ENCODE measurements around the gene CDC14B. TPM values are rescaled to one million over a fixed set of nuclear protein-coding genes. Genes with fewer than 3 reads are reported as not detected.

Gene CDC14B
- polyA plus RNA-seq, 4 donors: 8.5 to 20.8 (median 14.1) TPM

DNA sequence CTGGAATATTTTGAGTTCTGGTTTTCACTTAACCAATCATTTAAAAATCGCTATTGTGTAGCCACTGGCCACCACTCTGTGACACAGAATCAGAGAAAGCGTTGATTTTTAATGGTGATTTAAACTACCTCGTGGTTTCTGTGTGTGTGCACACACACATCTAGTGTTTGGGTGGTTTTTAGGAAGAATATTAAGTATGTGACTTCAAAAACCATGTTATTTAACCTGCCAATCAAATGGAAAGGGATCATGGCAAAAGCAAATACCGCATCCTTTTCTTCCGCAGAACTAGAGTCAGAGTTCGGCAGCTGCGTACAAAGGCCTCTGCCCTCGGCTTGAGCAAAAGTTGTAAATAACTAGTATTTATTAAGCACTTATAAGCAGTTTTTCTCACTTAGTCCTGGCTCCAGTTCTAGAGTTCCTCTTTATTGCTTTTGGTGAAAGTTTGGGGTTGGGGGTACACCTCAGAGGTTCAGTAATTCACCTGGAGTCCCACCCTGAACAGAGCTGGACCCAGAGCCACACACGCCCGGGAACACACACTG, 129.0 kb downstream of the CDC14B start:
- DNase-seq (no peak), FAIRE-seq (no peak)
- WGBS, 3 donors: 92 to 93% (median 93%) methylated on average over 10 of the region's 10 CpGs
- Histone ChIP-seq H3K27ac (ENCODE audit: low read depth in 1 of 3, low read length in 2 of 3) (no peak overlapping the region), H3K4me3 (ENCODE audit: low read depth in 1 of 3, low read length in 3 of 3) (no peak overlapping the region), H3K36me3 (ENCODE audit: control insufficient read depth in 3 of 3, insufficient read depth in 2 of 3, low read depth in 1 of 3, low read length in 3 of 3) (peaks cover 2 to 43% (median 3%) of the 10 kb centered on the region in 3 donors), H3K9me3 (ENCODE audit: control insufficient read depth in 2 of 2, insufficient read depth in 1 of 2, low read depth in 1 of 2, low read length in 1 of 2) (no peaks in the 10 kb centered on the region), H3K4me1 (ENCODE audit: control insufficient read depth in 3 of 3, insufficient read depth in 2 of 3, low read depth in 1 of 3, low read length in 2 of 3) (no peaks in the 10 kb centered on the region), H3K27me3 (ENCODE audit: control insufficient read depth in 3 of 3, insufficient read depth in 3 of 3, low read length in 3 of 3) (no peaks in the 10 kb centered on the region)

DNA sequence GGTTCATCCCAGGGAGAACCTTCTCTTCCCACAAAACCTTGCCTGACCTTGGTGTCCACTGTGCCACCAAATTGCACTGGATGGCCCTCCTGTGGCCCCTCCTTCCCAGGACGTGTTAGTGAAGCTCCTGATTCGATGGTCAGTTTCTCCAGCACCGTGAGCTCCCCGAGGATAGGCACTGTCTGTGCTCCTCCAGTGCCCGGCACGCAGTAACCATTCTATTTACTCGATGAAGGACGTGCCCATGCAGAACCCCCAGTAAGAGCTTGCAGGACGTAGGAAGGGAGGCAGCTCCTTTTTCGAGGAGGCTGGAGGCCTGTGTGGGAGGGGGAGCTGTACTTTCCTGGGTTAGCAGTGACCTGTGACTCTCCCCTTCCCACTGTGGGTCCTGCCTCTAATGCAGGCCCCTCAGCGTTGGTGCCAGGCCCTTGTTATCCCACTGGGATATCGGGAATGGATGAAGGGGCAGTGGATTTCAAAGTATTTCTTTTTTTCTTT, 130.1 kb downstream of the CDC14B start:
- WGBS, 3 donors: 90 to 93% (median 92%) methylated on average over 12 of the region's 12 CpGs
- Histone ChIP-seq H3K4me1 (ENCODE audit: control insufficient read depth in 3 of 3, insufficient read depth in 2 of 3, low read depth in 1 of 3, low read length in 2 of 3) (no peaks in the 10 kb centered on the region), H3K27me3 (ENCODE audit: control insufficient read depth in 3 of 3, insufficient read depth in 3 of 3, low read length in 3 of 3) (no peaks in the 10 kb centered on the region), H3K4me3 (ENCODE audit: low read depth in 1 of 3, low read length in 3 of 3) (no peak overlapping the region), H3K27ac (ENCODE audit: low read depth in 1 of 3, low read length in 2 of 3) (no peak overlapping the region), H3K36me3 (ENCODE audit: control insufficient read depth in 3 of 3, insufficient read depth in 2 of 3, low read depth in 1 of 3, low read length in 3 of 3) (peaks cover 2 to 45% (median 3%) of the 10 kb centered on the region in 3 donors), H3K9me3 (ENCODE audit: control insufficient read depth in 2 of 2, insufficient read depth in 1 of 2, low read depth in 1 of 2, low read length in 1 of 2) (no peaks in the 10 kb centered on the region)
- DNase-seq: no peak
- no peak for FAIRE-seq

- no peak for FAIRE-seq
Measured at GRCh38 chr9:96487949-96488348, 131.7 kb downstream of the CDC14B start.

DNA sequence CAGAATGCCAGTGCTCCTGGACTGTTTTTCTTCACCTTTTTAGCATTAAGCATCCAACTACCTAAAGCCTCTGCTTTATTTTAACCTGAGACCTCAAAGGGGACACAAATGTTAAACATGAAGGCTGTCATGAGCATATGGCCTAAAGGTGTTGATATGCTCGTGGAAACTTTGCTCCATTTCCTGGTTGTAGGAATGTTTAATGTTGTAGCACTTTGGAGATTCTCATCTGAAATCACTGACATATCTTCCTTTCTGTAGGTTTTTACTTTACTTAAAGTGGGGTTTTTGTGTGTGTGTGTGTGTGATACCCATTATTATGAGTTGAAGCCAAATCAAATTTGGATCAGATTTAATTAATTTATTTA, 132.6 kb downstream of the CDC14B start:
- Histone ChIP-seq H3K36me3 (ENCODE audit: control insufficient read depth in 3 of 3, insufficient read depth in 2 of 3, low read depth in 1 of 3, low read length in 3 of 3) (peaks cover 2 to 35% (median 3%) of the 10 kb centered on the region in 3 donors), H3K4me1 (ENCODE audit: control insufficient read depth in 3 of 3, insufficient read depth in 2 of 3, low read depth in 1 of 3, low read length in 2 of 3) (no peaks in the 10 kb centered on the region)

More at GRCh38 chr9:96487949-96488348, 131.7 kb downstream of the CDC14B start:
- Histone ChIP-seq H3K4me3 (ENCODE audit: low read depth in 1 of 3, low read length in 3 of 3) (no peak overlapping the region), H3K4me1 (ENCODE audit: control insufficient read depth in 3 of 3, insufficient read depth in 2 of 3, low read depth in 1 of 3, low read length in 2 of 3) (no peaks in the 10 kb centered on the region), H3K9me3 (ENCODE audit: control insufficient read depth in 2 of 2, insufficient read depth in 1 of 2, low read depth in 1 of 2, low read length in 1 of 2) (no peaks in the 10 kb centered on the region), H3K27me3 (ENCODE audit: control insufficient read depth in 3 of 3, insufficient read depth in 3 of 3, low read length in 3 of 3) (no peaks in the 10 kb centered on the region), H3K27ac (ENCODE audit: low read depth in 1 of 3, low read length in 2 of 3) (no peak overlapping the region), H3K36me3 (ENCODE audit: control insufficient read depth in 3 of 3, insufficient read depth in 2 of 3, low read depth in 1 of 3, low read length in 3 of 3) (peaks cover 2 to 42% (median 3%) of the 10 kb centered on the region in 3 donors)
- no peak for DNase-seq
- 71 to 76% (median 73%) methylated on average over 10 of the region's 10 CpGs for WGBS, 3 donors

GRCh38 chr9:96486386-96487028, 133.1 kb downstream of the CDC14B start:
- H3K27ac ChIP-seq (ENCODE audit: low read depth in 1 of 3, low read length in 2 of 3): no peak overlapping the region
- DNase-seq: no peak
- H3K4me1 ChIP-seq (ENCODE audit: control insufficient read depth in 3 of 3, insufficient read depth in 2 of 3, low read depth in 1 of 3, low read length in 2 of 3): no peaks in the 10 kb centered on the region
- H3K9me3 ChIP-seq (ENCODE audit: control insufficient read depth in 2 of 2, insufficient read depth in 1 of 2, low read depth in 1 of 2, low read length in 1 of 2): no peaks in the 10 kb centered on the region
- no peaks in the 10 kb centered on the region for H3K27me3 ChIP-seq (ENCODE audit: control insufficient read depth in 3 of 3, insufficient read depth in 3 of 3, low read length in 3 of 3)
- no peak for FAIRE-seq
- peaks cover 2 to 30% (median 3%) of the 10 kb centered on the region in 3 donors for H3K36me3 ChIP-seq (ENCODE audit: control insufficient read depth in 3 of 3, insufficient read depth in 2 of 3, low read depth in 1 of 3, low read length in 3 of 3)
- 63 to 82% (median 77%) methylated on average over 7 of the region's 7 CpGs for WGBS, 3 donors
- H3K4me3 ChIP-seq (ENCODE audit: low read depth in 1 of 3, low read length in 3 of 3): no peak overlapping the region

More for the DNA sequence above, 132.6 kb downstream of the CDC14B start:
- H3K27me3 ChIP-seq (ENCODE audit: control insufficient read depth in 3 of 3, insufficient read depth in 3 of 3, low read length in 3 of 3): no peaks in the 10 kb centered on the region
- DNase-seq (no peak), FAIRE-seq (no peak)
- H3K27ac ChIP-seq (ENCODE audit: low read depth in 1 of 3, low read length in 2 of 3): no peak overlapping the region
- H3K4me3 ChIP-seq (ENCODE audit: low read depth in 1 of 3, low read length in 3 of 3): no peak overlapping the region
- WGBS, 3 donors: 48 to 65% (median 56%) methylated on average over 1 of the region's 1 CpG
- no peaks in the 10 kb centered on the region for H3K9me3 ChIP-seq (ENCODE audit: control insufficient read depth in 2 of 2, insufficient read depth in 1 of 2, low read depth in 1 of 2, low read length in 1 of 2)

DNA sequence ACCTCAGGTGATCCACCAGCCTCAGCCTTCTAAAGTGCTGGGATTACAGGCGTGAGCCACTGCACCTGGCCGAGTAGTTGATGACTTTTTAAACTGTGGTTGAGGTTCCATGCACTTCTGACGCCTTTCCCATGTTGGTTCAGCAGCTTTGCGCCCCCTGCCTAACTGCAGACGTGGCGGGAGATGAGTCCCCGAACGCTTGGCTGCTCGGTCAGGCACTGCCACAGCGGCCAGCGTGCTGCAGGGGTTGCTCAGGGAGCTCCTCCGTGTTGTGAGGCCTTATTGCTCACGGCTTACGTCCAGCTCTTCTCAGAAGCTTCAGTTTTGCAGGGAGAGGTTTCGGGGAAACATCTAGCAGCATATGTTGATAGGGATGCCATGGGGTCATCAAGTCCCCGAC, 134.4 kb downstream of the CDC14B start:
- FAIRE-seq (no peak), DNase-seq (no peak)
- no peaks in the 10 kb centered on the region for H3K9me3 ChIP-seq (ENCODE audit: control insufficient read depth in 2 of 2, insufficient read depth in 1 of 2, low read depth in 1 of 2, low read length in 1 of 2)
- H3K27me3 ChIP-seq (ENCODE audit: control insufficient read depth in 3 of 3, insufficient read depth in 3 of 3, low read length in 3 of 3): no peaks in the 10 kb centered on the region
- peaks cover 0 to 25% (median 3%) of the 10 kb centered on the region in 3 donors for H3K36me3 ChIP-seq (ENCODE audit: control insufficient read depth in 3 of 3, insufficient read depth in 2 of 3, low read depth in 1 of 3, low read length in 3 of 3)
- WGBS, 3 donors: 95 to 96% (median 95%) methylated on average over 16 of the region's 16 CpGs
- no peaks in the 10 kb centered on the region for H3K4me1 ChIP-seq (ENCODE audit: control insufficient read depth in 3 of 3, insufficient read depth in 2 of 3, low read depth in 1 of 3, low read length in 2 of 3)
- H3K4me3 ChIP-seq (ENCODE audit: low read depth in 1 of 3, low read length in 3 of 3): no peak overlapping the region
- no peak overlapping the region for H3K27ac ChIP-seq (ENCODE audit: low read depth in 1 of 3, low read length in 2 of 3)

- Histone ChIP-seq H3K4me1 (ENCODE audit: control insufficient read depth in 3 of 3, insufficient read depth in 2 of 3, low read depth in 1 of 3, low read length in 2 of 3) (no peaks in the 10 kb centered on the region), H3K9me3 (ENCODE audit: control insufficient read depth in 2 of 2, insufficient read depth in 1 of 2, low read depth in 1 of 2, low read length in 1 of 2) (no peaks in the 10 kb centered on the region), H3K4me3 (ENCODE audit: low read depth in 1 of 3, low read length in 3 of 3) (no peak overlapping the region), H3K27me3 (ENCODE audit: control insufficient read depth in 3 of 3, insufficient read depth in 3 of 3, low read length in 3 of 3) (no peaks in the 10 kb centered on the region), H3K36me3 (ENCODE audit: control insufficient read depth in 3 of 3, insufficient read depth in 2 of 3, low read depth in 1 of 3, low read length in 3 of 3) (peaks cover 0 to 22% (median 3%) of the 10 kb centered on the region in 3 donors), H3K27ac (ENCODE audit: low read depth in 1 of 3, low read length in 2 of 3) (no peak overlapping the region)
- FAIRE-seq: no peak
- WGBS, 3 donors: 82 to 90% (median 88%) methylated on average over 4 of the region's 4 CpGs
- DNase-seq: no peak
Measured at GRCh38 chr9:96484521-96484931, 135.1 kb downstream of the CDC14B start.

DNA sequence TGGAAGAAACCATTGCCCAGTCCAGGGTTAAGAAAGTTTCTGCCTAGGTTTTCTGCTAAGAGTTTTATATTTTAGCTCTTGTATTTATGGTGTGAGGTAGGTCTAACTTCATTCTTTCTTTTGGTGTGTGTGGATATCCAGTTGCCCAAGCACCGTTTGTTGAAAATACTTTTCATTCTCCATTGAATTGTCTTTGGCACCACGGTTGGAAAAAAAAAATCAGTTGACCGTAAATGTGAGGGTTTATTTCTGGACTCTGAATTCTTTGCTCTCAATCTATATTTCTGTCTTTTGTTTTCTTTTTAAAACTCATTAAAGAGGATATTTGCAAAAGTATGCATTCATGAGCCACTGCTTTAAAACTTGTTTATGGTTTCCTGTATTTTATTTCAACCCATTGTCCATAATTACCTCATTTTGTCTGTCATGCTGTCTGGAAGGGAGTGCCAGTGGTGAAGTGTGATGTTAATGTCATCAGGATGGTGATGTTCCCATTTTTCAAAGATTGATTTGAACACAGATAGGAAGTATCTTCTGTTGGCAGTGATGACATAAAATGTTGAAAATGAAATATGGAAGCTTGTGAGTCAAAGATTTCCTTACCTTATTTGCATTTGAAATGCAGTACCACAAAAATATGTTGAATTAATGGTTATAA, 135.8 kb downstream of the CDC14B start:
- DNase-seq (no peak), FAIRE-seq (no peak)
- H3K27me3 ChIP-seq (ENCODE audit: control insufficient read depth in 3 of 3, insufficient read depth in 3 of 3, low read length in 3 of 3): no peaks in the 10 kb centered on the region
- H3K9me3 ChIP-seq (ENCODE audit: control insufficient read depth in 2 of 2, insufficient read depth in 1 of 2, low read depth in 1 of 2, low read length in 1 of 2): no peaks in the 10 kb centered on the region
- H3K4me1 ChIP-seq (ENCODE audit: control insufficient read depth in 3 of 3, insufficient read depth in 2 of 3, low read depth in 1 of 3, low read length in 2 of 3): no peaks in the 10 kb centered on the region
- WGBS, 3 donors: 49 to 62% (median 61%) methylated on average over 3 of the region's 3 CpGs
- no peak overlapping the region for H3K4me3 ChIP-seq (ENCODE audit: low read depth in 1 of 3, low read length in 3 of 3)
- peaks cover 0 to 16% (median 3%) of the 10 kb centered on the region in 3 donors for H3K36me3 ChIP-seq (ENCODE audit: control insufficient read depth in 3 of 3, insufficient read depth in 2 of 3, low read depth in 1 of 3, low read length in 3 of 3)
- no peak overlapping the region for H3K27ac ChIP-seq (ENCODE audit: low read depth in 1 of 3, low read length in 2 of 3)
